ENCODE data around the gene GRAMD2B. TPM values are rescaled to one million over a fixed set of nuclear protein-coding genes. Genes with fewer than 3 reads are reported as not detected.
"Not testable (repeated sequence)": the region's sequence is repeated elsewhere in the genome, so short reads cannot be mapped to it uniquely, and the experiment has no call there.

GRAMD2B gene
- total RNA-seq, 2 experiments from 2014 or later: 7.2 to 9.4 TPM

DNA sequence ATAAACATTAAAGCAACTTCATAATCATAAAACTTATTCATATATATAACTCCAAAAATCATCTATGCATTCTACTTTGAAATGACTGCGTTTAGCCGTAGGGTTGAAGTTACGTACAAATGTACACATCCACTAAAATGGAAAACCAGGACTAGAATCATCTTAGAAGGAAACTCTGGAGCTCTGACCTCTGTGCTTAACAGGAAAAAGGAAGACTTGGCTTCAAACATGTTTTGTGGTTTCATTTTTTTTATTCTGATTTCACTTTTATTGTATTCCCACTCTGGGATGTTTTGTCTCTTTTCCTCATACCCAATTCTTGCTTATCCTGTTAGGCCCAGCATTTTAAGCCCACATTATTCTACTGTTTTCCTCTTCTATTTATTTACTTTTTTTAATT, 44.9 kb downstream of the GRAMD2B start:
- H3K27me3 Mint-ChIP-seq: no peaks in the 10 kb centered on the region
- no peak overlapping the region for H3K4me3 ChIP-seq (ENCODE audit: low read length)
- POLR2A ChIA-PET: no interaction called here
- ATAC-seq (ENCODE audit: poor library complexity): no peak
- intact Hi-C loops (cut with DNase I, micrococcal nuclease): no loop called here
- H3K27ac Mint-ChIP-seq: no peak overlapping the region
- TF ChIP-seq, protein P1, sequence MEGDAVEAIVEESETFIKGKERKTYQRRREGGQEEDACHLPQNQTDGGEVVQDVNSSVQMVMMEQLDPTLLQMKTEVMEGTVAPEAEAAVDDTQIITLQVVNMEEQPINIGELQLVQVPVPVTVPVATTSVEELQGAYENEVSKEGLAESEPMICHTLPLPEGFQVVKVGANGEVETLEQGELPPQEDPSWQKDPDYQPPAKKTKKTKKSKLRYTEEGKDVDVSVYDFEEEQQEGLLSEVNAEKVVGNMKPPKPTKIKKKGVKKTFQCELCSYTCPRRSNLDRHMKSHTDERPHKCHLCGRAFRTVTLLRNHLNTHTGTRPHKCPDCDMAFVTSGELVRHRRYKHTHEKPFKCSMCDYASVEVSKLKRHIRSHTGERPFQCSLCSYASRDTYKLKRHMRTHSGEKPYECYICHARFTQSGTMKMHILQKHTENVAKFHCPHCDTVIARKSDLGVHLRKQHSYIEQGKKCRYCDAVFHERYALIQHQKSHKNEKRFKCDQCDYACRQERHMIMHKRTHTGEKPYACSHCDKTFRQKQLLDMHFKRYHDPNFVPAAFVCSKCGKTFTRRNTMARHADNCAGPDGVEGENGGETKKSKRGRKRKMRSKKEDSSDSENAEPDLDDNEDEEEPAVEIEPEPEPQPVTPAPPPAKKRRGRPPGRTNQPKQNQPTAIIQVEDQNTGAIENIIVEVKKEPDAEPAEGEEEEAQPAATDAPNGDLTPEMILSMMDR (IDR thresholded peaks at IDR 0.05): no peak
- H3K4me3 Mint-ChIP-seq: no peak overlapping the region
- H3K27me3 ChIP-seq (ENCODE audit: control insufficient read depth in 1 of 2, insufficient read depth in 2 of 2, low read length in 2 of 2): no peaks in the 10 kb centered on the region
- H3K4me1 ChIP-seq (ENCODE audit: insufficient read depth, low read length): no peaks in the 10 kb centered on the region
- H3K36me3 Mint-ChIP-seq (ENCODE audit: low read depth): peaks cover 48% of the 10 kb centered on the region
- CTCF ChIA-PET: no interaction called here
- DNase-seq: no peak
- no peaks in the 10 kb centered on the region for H3K9me3 Mint-ChIP-seq
- no peaks in the 10 kb centered on the region for H3K9me3 ChIP-seq (ENCODE audit: control insufficient read depth in 1 of 2, insufficient read depth in 1 of 2, low read length in 2 of 2)
- peaks cover 20% of the 10 kb centered on the region for H3K4me1 Mint-ChIP-seq (ENCODE audit: low read depth)
- no peak overlapping the region for H3K27ac ChIP-seq (ENCODE audit: low read depth in 1 of 2, low read length in 2 of 2)
- peaks cover 6% of the 10 kb centered on the region for H3K36me3 ChIP-seq (ENCODE audit: insufficient read depth, low read length)

DNA sequence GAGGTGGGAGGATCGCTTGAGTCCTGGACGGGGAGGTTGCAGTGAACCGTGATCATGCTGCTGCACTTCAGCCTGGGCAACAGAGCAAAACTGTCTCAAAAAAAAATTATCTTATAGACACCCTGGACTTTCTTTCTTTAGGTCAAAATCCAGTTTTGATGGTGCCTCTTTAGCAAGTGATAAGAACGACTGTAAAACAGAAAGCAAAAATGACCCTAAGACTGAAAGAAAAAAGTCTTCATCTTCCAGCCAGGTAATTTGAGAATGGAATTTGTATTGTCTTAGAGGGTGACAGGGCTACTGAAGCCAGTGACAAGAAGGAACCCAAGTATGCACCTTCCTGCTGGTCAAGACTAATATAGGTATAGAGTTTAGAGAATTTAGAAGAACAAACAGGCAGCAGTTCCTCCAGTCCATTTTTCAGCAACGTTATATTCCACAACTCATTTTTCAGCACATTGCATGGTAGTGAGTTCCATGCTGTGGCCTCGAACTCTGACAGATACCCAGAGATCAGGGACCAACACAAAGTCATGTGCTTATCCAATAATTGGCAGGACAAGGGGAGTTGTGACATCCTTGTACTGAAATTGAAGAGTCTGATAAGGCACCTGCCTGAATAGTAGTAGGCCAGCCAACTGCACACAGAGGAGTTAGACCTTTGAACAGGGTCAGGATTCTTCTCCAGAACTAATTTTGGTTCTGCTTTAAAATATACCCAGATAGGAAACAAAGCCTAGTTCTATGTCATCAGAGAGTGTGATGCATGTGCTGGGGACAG, 46.5 kb downstream of the GRAMD2B start:
- DNase-seq (no peak), ATAC-seq (ENCODE audit: poor library complexity) (no peak)
- TF ChIP-seq, protein P1 (IDR thresholded peaks at IDR 0.05): no peak
- Histone ChIP-seq H3K36me3 (ENCODE audit: insufficient read depth, low read length) (peaks cover 14% of the 10 kb centered on the region), H3K9me3 (ENCODE audit: control insufficient read depth in 1 of 2, insufficient read depth in 1 of 2, low read length in 2 of 2) (no peaks in the 10 kb centered on the region), H3K4me1 (ENCODE audit: insufficient read depth, low read length) (no peaks in the 10 kb centered on the region), H3K4me3 (ENCODE audit: low read length) (no peak overlapping the region), H3K27ac (ENCODE audit: low read depth in 1 of 2, low read length in 2 of 2) (no peak overlapping the region), H3K27me3 (ENCODE audit: control insufficient read depth in 1 of 2, insufficient read depth in 2 of 2, low read length in 2 of 2) (no peaks in the 10 kb centered on the region)
- H3K36me3 Mint-ChIP-seq (ENCODE audit: low read depth): peaks cover 56% of the 10 kb centered on the region
- no peak overlapping the region for H3K4me3 Mint-ChIP-seq
- H3K27ac Mint-ChIP-seq: no peak overlapping the region
- intact Hi-C loops (cut with DNase I, micrococcal nuclease): no loop called here
- no peaks in the 10 kb centered on the region for H3K27me3 Mint-ChIP-seq
- CTCF ChIA-PET: no interaction called here
- no peaks in the 10 kb centered on the region for H3K9me3 Mint-ChIP-seq
- POLR2A ChIA-PET: no interaction called here
- H3K4me1 Mint-ChIP-seq (ENCODE audit: low read depth): peaks cover 3% of the 10 kb centered on the region

DNA sequence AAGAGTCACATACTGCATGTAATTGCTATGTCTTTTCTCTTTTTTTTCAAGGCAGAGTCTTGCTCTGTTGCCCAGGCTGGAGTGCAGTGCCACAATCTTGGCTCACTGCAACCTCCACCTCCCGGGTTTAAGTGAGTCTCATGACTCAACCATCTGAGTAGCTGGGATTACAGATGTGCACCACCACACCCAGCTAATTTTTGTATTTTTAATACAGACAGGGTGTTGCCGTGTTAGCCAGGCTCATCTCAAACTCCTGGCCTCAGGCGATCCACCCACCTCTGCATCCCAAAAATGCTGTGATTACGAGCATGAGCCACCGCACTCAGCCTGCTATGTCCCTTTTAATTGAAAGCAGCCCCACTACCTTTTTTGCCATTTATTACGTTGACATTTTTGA, 47.3 kb downstream of the GRAMD2B start:
- ATAC-seq (ENCODE audit: poor library complexity); H3K9me3 Mint-ChIP-seq; H3K27ac ChIP-seq (ENCODE audit: low read depth in 1 of 2, low read length in 2 of 2); H3K4me1 Mint-ChIP-seq (ENCODE audit: low read depth); H3K4me3 Mint-ChIP-seq; H3K4me3 ChIP-seq (ENCODE audit: low read length); H3K27me3 Mint-ChIP-seq; CTCF ChIA-PET; H3K4me1 ChIP-seq (ENCODE audit: insufficient read depth, low read length); H3K27me3 ChIP-seq (ENCODE audit: control insufficient read depth in 1 of 2, insufficient read depth in 2 of 2, low read length in 2 of 2); H3K27ac Mint-ChIP-seq; POLR2A ChIA-PET; DNase-seq; H3K9me3 ChIP-seq (ENCODE audit: control insufficient read depth in 1 of 2, insufficient read depth in 1 of 2, low read length in 2 of 2); intact Hi-C loops (cut with DNase I, micrococcal nuclease): not testable (repeated sequence)
- peaks cover 14% of the 10 kb centered on the region for H3K36me3 ChIP-seq (ENCODE audit: insufficient read depth, low read length)
- H3K36me3 Mint-ChIP-seq (ENCODE audit: low read depth): peaks cover 62% of the 10 kb centered on the region

DNA sequence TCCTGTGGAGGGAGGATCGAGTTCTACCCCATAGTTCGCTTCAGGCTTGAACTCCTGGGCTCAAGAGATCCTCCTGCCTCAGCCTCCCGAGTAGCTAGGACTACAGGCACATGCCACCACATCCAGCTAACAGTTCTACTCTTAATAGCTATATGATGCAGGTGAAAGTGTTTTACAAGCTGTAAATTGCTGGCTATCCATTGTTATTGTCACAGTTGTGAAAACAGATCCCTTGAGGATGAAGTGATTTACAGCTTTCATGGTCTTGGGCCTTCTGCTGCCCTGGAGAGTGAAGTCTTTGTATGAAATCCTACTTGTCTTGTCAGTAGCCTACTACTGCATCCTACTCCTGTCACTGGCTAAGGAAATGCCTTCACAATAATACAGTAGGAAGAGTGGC, 48.0 kb downstream of the GRAMD2B start:
- no peaks in the 10 kb centered on the region for H3K9me3 Mint-ChIP-seq
- Histone ChIP-seq H3K4me1 (ENCODE audit: insufficient read depth, low read length) (no peaks in the 10 kb centered on the region), H3K27ac (ENCODE audit: low read depth in 1 of 2, low read length in 2 of 2) (no peak overlapping the region), H3K27me3 (ENCODE audit: control insufficient read depth in 1 of 2, insufficient read depth in 2 of 2, low read length in 2 of 2) (no peaks in the 10 kb centered on the region), H3K36me3 (ENCODE audit: insufficient read depth, low read length) (peaks cover 14% of the 10 kb centered on the region), H3K9me3 (ENCODE audit: control insufficient read depth in 1 of 2, insufficient read depth in 1 of 2, low read length in 2 of 2) (no peaks in the 10 kb centered on the region), H3K4me3 (ENCODE audit: low read length) (no peak overlapping the region)
- no peak for DNase-seq
- no peaks in the 10 kb centered on the region for H3K4me1 Mint-ChIP-seq (ENCODE audit: low read depth)
- intact Hi-C loops (cut with DNase I, micrococcal nuclease): no loop called here
- H3K27ac Mint-ChIP-seq: no peak overlapping the region
- H3K36me3 Mint-ChIP-seq (ENCODE audit: low read depth): peaks cover 61% of the 10 kb centered on the region
- ChIA-PET POLR2A (no interaction called here), CTCF (no interaction called here)
- no peaks in the 10 kb centered on the region for H3K27me3 Mint-ChIP-seq
- TF ChIP-seq, protein P1 (IDR thresholded peaks at IDR 0.05): no peak
- H3K4me3 Mint-ChIP-seq: no peak overlapping the region
- no peak for ATAC-seq (ENCODE audit: poor library complexity)

All from CD4-positive, alpha-beta T cell (primary cell).